Trophoblast cell (in vitro differentiated cells and primary cell): ENCODE measurements around the gene KPTN.
"Not testable (repeated sequence)": the region's sequence is repeated elsewhere in the genome, so short reads cannot be mapped to it uniquely, and the experiment has no call there.

Experiments
- DNase-seq, 2 donors: peaks; one replicate each; pipeline ENCODE4 v3.0.0-alpha.2; 2016
- H2AFZ ChIP-seq: 2 replicates; pipeline ENCODE4 v1.6.1; 2013; ENCODE audit warnings: low read length, moderate library complexity, mild to moderate bottlenecking; ENCODE audit not compliant: insufficient read depth, poor library complexity
- H2AK5ac ChIP-seq: 2 replicates; pipeline ENCODE4 v1.6.1; 2013; ENCODE audit warnings: mild to moderate bottlenecking, low read length
- H2BK120ac ChIP-seq: 2 replicates; pipeline ENCODE4 v1.6.1; 2013; ENCODE audit warnings: low read length, mild to moderate bottlenecking, moderate library complexity; ENCODE audit not compliant: insufficient read depth, poor library complexity
- H2BK12ac ChIP-seq: 2 replicates; pipeline ENCODE4 v1.6.1; 2013; ENCODE audit warnings: mild to moderate bottlenecking, low read length, moderate library complexity
- H2BK5ac ChIP-seq: 2 replicates; pipeline ENCODE4 v1.6.1; 2013; ENCODE audit warnings: low read length, low read depth, moderate library complexity, mild to moderate bottlenecking; ENCODE audit not compliant: poor library complexity
- H3K14ac ChIP-seq: 2 replicates; pipeline ENCODE4 v1.6.1; 2013; ENCODE audit warnings: mild to moderate bottlenecking, low read length
- H3K18ac ChIP-seq: 2 replicates; pipeline ENCODE4 v1.6.1; 2013; ENCODE audit warnings: mild to moderate bottlenecking, low read length
- H3K23ac ChIP-seq: 2 replicates; pipeline ENCODE4 v1.6.1; 2013; ENCODE audit warnings: low read length
- H3K27ac ChIP-seq: 2 replicates; pipeline ENCODE4 v1.5.1; 2013; ENCODE audit warnings: low read depth, mild to moderate bottlenecking, inconsistent platforms, low read length, moderate library complexity
- H3K27me3 ChIP-seq: 2 replicates; pipeline ENCODE4 v1.6.1; 2013; ENCODE audit warnings: inconsistent platforms, mild to moderate bottlenecking, low read length, moderate library complexity; ENCODE audit not compliant: insufficient read depth
- H3K36me3 ChIP-seq, 2 experiments: 1 replicate in 1 of 2; 2 replicates in 1 of 2; pipeline ENCODE4 v1.6.1; 2013; ENCODE audit warnings: low read length in 2 of 2, mild to moderate bottlenecking in 2 of 2, moderate library complexity in 1 of 2; ENCODE audit not compliant: insufficient read depth in 2 of 2, control insufficient read depth in 1 of 2
- H3K4ac ChIP-seq: 2 replicates; pipeline ENCODE4 v1.6.1; 2013; ENCODE audit warnings: low read depth, mild to moderate bottlenecking, low read length, moderate library complexity
- H3K4me1 ChIP-seq, 2 experiments: 1 replicate in 1 of 2; 2 replicates in 1 of 2; pipeline ENCODE4 v1.6.1; 2013; ENCODE audit warnings: low read length in 2 of 2, mild to moderate bottlenecking in 2 of 2, moderate library complexity in 1 of 2; ENCODE audit not compliant: insufficient read depth in 2 of 2, control insufficient read depth in 1 of 2
- H3K4me2 ChIP-seq: 2 replicates; pipeline ENCODE4 v1.6.1; 2013; ENCODE audit warnings: inconsistent platforms, mild to moderate bottlenecking, low read length, moderate library complexity
- H3K4me3 ChIP-seq: 2 replicates; pipeline ENCODE4 v1.5.1; 2013; ENCODE audit warnings: mild to moderate bottlenecking, low read depth, low read length, inconsistent platforms
- H3K79me1 ChIP-seq: one replicate; pipeline ENCODE4 v1.6.1; 2013; ENCODE audit warnings: low read length
- H3K79me2 ChIP-seq: 2 replicates; pipeline ENCODE4 v1.6.1; 2013; ENCODE audit warnings: low read length, mild to moderate bottlenecking; ENCODE audit not compliant: control insufficient read depth, insufficient read depth, poor library complexity
- H3K9ac ChIP-seq: 2 replicates; pipeline ENCODE4 v1.6.1; 2013; ENCODE audit warnings: mild to moderate bottlenecking, low read length
- H3K9me3 ChIP-seq: 2 replicates; pipeline ENCODE4 v1.6.1; 2013; ENCODE audit warnings: low read depth, mild to moderate bottlenecking, control low read depth, inconsistent platforms, low read length; ENCODE audit not compliant: insufficient read depth
- H4K12ac ChIP-seq: 2 replicates; pipeline ENCODE4 v1.6.1; 2013; ENCODE audit warnings: low read depth, mild to moderate bottlenecking, low read length, moderate library complexity
- H4K8ac ChIP-seq: 2 replicates; pipeline ENCODE4 v1.6.1; 2013; ENCODE audit warnings: low read depth, mild to moderate bottlenecking, low read length, moderate library complexity
- H4K91ac ChIP-seq: one replicate; pipeline ENCODE4 v1.6.1; 2013; ENCODE audit warnings: low read depth, mild to moderate bottlenecking, low read length, moderate library complexity
- WGBS: extraction: QIAGEN DNeasy Blood & Tissue Kit; methylation state at CpG from one replicate; pipeline ENCODE4 v1.1.7; 2013; ENCODE audit warnings: missing lambda C conversion rate; ENCODE audit not compliant: insufficient read length, insufficient coverage; ENCODE audit errors: extremely low coverage; 5-methylcytosine and 5-hydroxymethylcytosine counted together

Gene KPTN

GRCh38 chr19:47489072-47489914, 5.3 kb upstream of the KPTN start:
- Histone ChIP-seq H3K4me2 (no peak overlapping the region), H3K79me1 (peaks cover 2% of the 10 kb centered on the region), H3K4ac (no peak overlapping the region), H3K79me2 (peaks cover under 1% of the 10 kb centered on the region), H3K27me3 (no peaks in the 10 kb centered on the region), H4K12ac (no peak overlapping the region), H2BK120ac (no peak overlapping the region), H3K9ac (no peak overlapping the region), H3K4me3 (no peak overlapping the region), H3K14ac (no peak overlapping the region), H3K36me3 (peaks cover 68% of the 10 kb centered on the region in 2 experiments), H2AK5ac (no peak overlapping the region), H3K9me3 (no peaks in the 10 kb centered on the region), H3K27ac (no peak overlapping the region), H2BK5ac (no peak overlapping the region), H4K91ac (no peak overlapping the region), H3K18ac (no peak overlapping the region), H4K8ac (no peak overlapping the region), H2AFZ (no peak overlapping the region), H3K23ac (no peak overlapping the region), H2BK12ac (no peak overlapping the region), H3K4me1 (peaks cover 0 to under 1% of the 10 kb centered on the region in 2 experiments)
- no CpG with 5 or more reads among the region's 17 CpGs for WGBS
- no peak for DNase-seq

GRCh38 chr19:47487551-47488515, 3.8 kb upstream of the KPTN start:
- no CpG with 5 or more reads among the region's 19 CpGs for WGBS
- no peaks in the 10 kb centered on the region for H3K27me3 ChIP-seq

GRCh38 chr19:47486900-47487299, 2.9 kb upstream of the KPTN start:
- Histone ChIP-seq H2AFZ (no peak overlapping the region), H4K8ac (no peak overlapping the region), H3K27ac (no peak overlapping the region), H2BK120ac (no peak overlapping the region), H4K12ac (no peak overlapping the region), H3K36me3 (peaks cover 50% of the 10 kb centered on the region in 2 experiments), H3K4me2 (no peak overlapping the region), H3K4me1 (peaks cover 0 to 5% of the 10 kb centered on the region in 2 experiments), H3K4me3 (no peak overlapping the region), H3K79me1 (peaks cover 7% of the 10 kb centered on the region), H3K4ac (no peak overlapping the region), H2AK5ac (no peak overlapping the region), H3K9ac (no peak overlapping the region), H2BK12ac (no peak overlapping the region), H3K27me3 (no peaks in the 10 kb centered on the region), H3K23ac (no peak overlapping the region), H3K79me2 (peaks cover 2% of the 10 kb centered on the region), H2BK5ac (no peak overlapping the region), H3K14ac (no peak overlapping the region), H3K18ac (no peak overlapping the region), H3K9me3 (no peaks in the 10 kb centered on the region), H4K91ac (no peak overlapping the region)
- DNase-seq: no peak
- no CpG with 5 or more reads among the region's 9 CpGs for WGBS

More at GRCh38 chr19:47487551-47488515, 3.8 kb upstream of the KPTN start:
- Histone ChIP-seq H3K14ac (no peak overlapping the region), H3K4me1 (peaks cover 0 to 5% of the 10 kb centered on the region in 2 experiments), H3K18ac (no peak overlapping the region), H2BK12ac (no peak overlapping the region), H3K4me2 (no peak overlapping the region), H3K4ac (no peak overlapping the region), H3K36me3 (peaks cover 59% of the 10 kb centered on the region in 2 experiments), H2BK5ac (no peak overlapping the region), H4K12ac (no peak overlapping the region), H3K9me3 (no peaks in the 10 kb centered on the region), H3K4me3 (no peak overlapping the region), H3K9ac (no peak overlapping the region), H3K27ac (no peak overlapping the region), H3K79me1 (peaks cover 7% of the 10 kb centered on the region), H2BK120ac (no peak overlapping the region), H4K91ac (no peak overlapping the region), H3K79me2 (peaks cover 2% of the 10 kb centered on the region), H4K8ac (no peak overlapping the region), H2AK5ac (no peak overlapping the region), H2AFZ (no peak overlapping the region), H3K23ac (no peak overlapping the region)
- no peak for DNase-seq

GRCh38 chr19:47486220-47486619, 2.2 kb upstream of the KPTN start:
- not testable (repeated sequence) for DNase-seq, H3K18ac ChIP-seq, H4K8ac ChIP-seq, H2AFZ ChIP-seq, H3K23ac ChIP-seq, H2BK12ac ChIP-seq, H3K9ac ChIP-seq, H3K9me3 ChIP-seq, H3K4ac ChIP-seq, H3K27ac ChIP-seq, H3K79me2 ChIP-seq, H3K79me1 ChIP-seq, H3K4me2 ChIP-seq, H3K14ac ChIP-seq, H2AK5ac ChIP-seq, H3K27me3 ChIP-seq, H4K91ac ChIP-seq, H2BK5ac ChIP-seq, H4K12ac ChIP-seq, H3K4me1 ChIP-seq, H2BK120ac ChIP-seq, H3K4me3 ChIP-seq
- peaks cover 43% of the 10 kb centered on the region in 2 experiments for H3K36me3 ChIP-seq
- no CpG with 5 or more reads among the region's 13 CpGs for WGBS
